Endothelial cell of umbilical vein (primary cell): ENCODE data around the gene ARHGAP15. TPM values are rescaled to one million over a fixed set of nuclear protein-coding genes. Genes with fewer than 3 reads are reported as not detected.

Experiments used
- BruUV-seq: library from RNA; stranded (reverse); fragments of 400-500 nt; replicated peaks from 2 replicates; lab custom pipeline; 2021; lab: Mats Ljungman, UMichigan
- CTCF ChIA-PET: fragments of 300-600, 350-600 bp; sonication (Branson Sonifier 250); formaldehyde crosslinking; loops from one replicate; lab custom pipeline; 2021; ENCODE audit warnings: antibody characterized with exemption, inconsistent platforms; lab: Charles Lee
- POLR2A ChIA-PET: fragments of 300-600, 350-600 bp; sonication (Branson Sonifier 250); formaldehyde crosslinking; loops from one replicate; lab custom pipeline; 2021; ENCODE audit warnings: antibody characterized with exemption, inconsistent platforms; lab: Charles Lee
- DNase-seq: peaks from one replicate; pipeline ENCODE4 v3.0.0-alpha.2; 2011; ENCODE audit warnings: low read depth, low spot score
- FAIRE-seq: peaks from 2 replicates; lab custom pipeline; 2011; peaks lifted over from hg19 to GRCh38; lab: Jason Lieb, UNC
- H2AFZ ChIP-seq: 2 replicates; pipeline ENCODE4 v1.6.0; 2012; ENCODE audit warnings: low read depth, low read length, control low read depth, inconsistent platforms
- H3K27ac ChIP-seq: 2 replicates; pipeline ENCODE4 v1.5.1; 2011; ENCODE audit warnings: low read depth, mild to moderate bottlenecking, control low read depth, low read length, moderate library complexity; ENCODE audit not compliant: insufficient read depth
- H3K27me3 ChIP-seq, 2 experiments: 2 replicates each; pipeline versions ENCODE4 v1.6.0 to v1.6.1; 2011; ENCODE audit warnings: low read length in 2 of 2, mixed read lengths in 1 of 2; ENCODE audit not compliant: control insufficient read depth in 2 of 2, insufficient read depth in 2 of 2
- H3K36me3 ChIP-seq, 2 experiments: 2 replicates in 1 of 2; 3 replicates in 1 of 2; pipeline ENCODE4 v1.5.1; 2011; ENCODE audit warnings: low read length in 2 of 2, mild to moderate bottlenecking in 1 of 2, moderate library complexity in 1 of 2; ENCODE audit not compliant: control insufficient read depth in 2 of 2, insufficient read depth in 2 of 2; ENCODE audit errors: extremely low read depth in 1 of 2
- H3K4me1 ChIP-seq: 3 replicates; pipeline ENCODE4 v1.5.1; 2011; ENCODE audit warnings: mild to moderate bottlenecking, low read length; ENCODE audit not compliant: control insufficient read depth, insufficient read depth; ENCODE audit errors: extremely low read depth
- H3K4me2 ChIP-seq: 2 replicates; pipeline ENCODE4 v1.6.1; 2011; ENCODE audit warnings: low read length, control low read depth, mixed read lengths; ENCODE audit not compliant: insufficient read depth
- H3K4me3 ChIP-seq, 3 experiments: fragments of 200-600 bp in 1 of 3; sonication (generic), shearing (Covaris generic) in 1 of 3; replicated peaks in 1 of 3; 2 replicates each; pipeline ENCODE4 v1.5.1; 2011 to 2016; ENCODE audit warnings: control low read depth in 3 of 3, low read length in 3 of 3, mild to moderate bottlenecking in 2 of 3, inconsistent platforms in 1 of 3, low read depth in 1 of 3, moderate library complexity in 1 of 3; ENCODE audit not compliant: insufficient read depth in 1 of 3
- H3K79me2 ChIP-seq: 2 replicates; pipeline ENCODE4 v1.6.0; 2012; ENCODE audit warnings: low read length, inconsistent platforms; ENCODE audit not compliant: control insufficient read depth, insufficient read depth
- H3K9ac ChIP-seq: replicated peaks from 2 replicates; pipeline ENCODE3; 2011; ENCODE audit warnings: low read length, control low read depth; ENCODE audit not compliant: insufficient read depth; ENCODE audit errors: extremely low read depth
- H3K9me1 ChIP-seq: replicated peaks from 3 replicates; pipeline ENCODE4 v1.6.0; 2011; ENCODE audit warnings: mild to moderate bottlenecking, low read length; ENCODE audit not compliant: control insufficient read depth, insufficient read depth; ENCODE audit errors: extremely low read depth
- H3K9me3 ChIP-seq: replicated peaks from 2 replicates; pipeline ENCODE4 v1.5.1; 2012; ENCODE audit warnings: low read length, inconsistent platforms; ENCODE audit not compliant: control insufficient read depth, insufficient read depth
- H4K20me1 ChIP-seq: replicated peaks from 2 replicates; pipeline ENCODE3; 2011; ENCODE audit warnings: mild to moderate bottlenecking, low read length; ENCODE audit not compliant: control insufficient read depth, insufficient read depth; ENCODE audit errors: extremely low read depth
- CTCF ChIP-seq, 2 donors: IDR thresholded peaks; 1 replicate in 1 of 2; 2 replicates in 1 of 2; pipeline ENCODE4 v1.5.1; 2011; ENCODE audit warnings: low read length in 2 of 2, mild to moderate bottlenecking in 2 of 2, moderate library complexity in 2 of 2, control low read depth in 1 of 2, inconsistent platforms in 1 of 2, low read depth in 1 of 2; ENCODE audit not compliant: insufficient read depth in 1 of 2; ENCODE audit errors: extremely low read depth in 1 of 2
- EZH2 ChIP-seq: IDR thresholded peaks from 2 replicates; pipeline ENCODE4 v1.6.1; 2012; ENCODE audit warnings: borderline replicate concordance, low read depth, mild to moderate bottlenecking, moderate library complexity, low read length, inconsistent platforms; ENCODE audit not compliant: severe bottlenecking
- FOS ChIP-seq: IDR thresholded peaks from 2 replicates; pipeline ENCODE4 v1.6.1; 2011; ENCODE audit warnings: mild to moderate bottlenecking, low read length, moderate library complexity, borderline replicate concordance; ENCODE audit not compliant: insufficient read depth
- GATA2 ChIP-seq: IDR thresholded peaks from 2 replicates; pipeline ENCODE4 v1.7.0; 2011; ENCODE audit warnings: low read depth, mild to moderate bottlenecking, moderate library complexity, mixed read lengths, low read length; ENCODE audit not compliant: insufficient read length, insufficient read depth
- MYC ChIP-seq: IDR thresholded peaks from one replicate; pipeline ENCODE4 v1.6.1; 2011; ENCODE audit warnings: mild to moderate bottlenecking, low read depth, low read length
- POLR2A ChIP-seq: IDR thresholded peaks from 2 replicates; pipeline ENCODE4 v1.6.1; 2012; ENCODE audit warnings: low read depth, mild to moderate bottlenecking, control low read depth, low read length
- POLR2AphosphoS5 ChIP-seq: IDR thresholded peaks from 2 replicates; pipeline ENCODE4 v1.6.1; 2012; ENCODE audit warnings: low read depth, mild to moderate bottlenecking, control low read depth, low read length, moderate library complexity; ENCODE audit not compliant: insufficient read depth
- dilution Hi-C: fragments of 300-500 bp; cut with MboI; formaldehyde crosslinking; loops from one replicate; pipeline ENCODE4 v1.15.0; 2019; ENCODE audit warnings: low sequenced_read_pairs; ENCODE audit not compliant: extremely low pct_ligation_motif_present
- intact Hi-C: fragments of 100-400 bp; cut with micrococcal nuclease; formaldehyde crosslinking; loops from one replicate; pipeline ENCODE4 v1.10.0; 2022
- polyA plus RNA-seq, 4 experiments: library from polyadenylated mRNA; depleted of rRNA in 3 of 4; stranded (reverse) in 3 of 4; unstranded in 1 of 4; fragments of >200 nt; gene quantifications; 2 replicates each; pipeline versions ENCODE4 v1.2.1 to v1.2.3, GENCODE V29; 2011 to 2012; ENCODE audit warnings: missing spikeins in 1 of 4
- total RNA-seq: library from RNA; stranded (reverse); gene quantifications from 2 replicates; pipeline ENCODE4 v1.2.3, GENCODE V29; 2021
- TF ChIP-seq, protein P1 (sequence below): IDR thresholded peaks from 2 replicates; pipeline ENCODE4 v1.6.1; 2011; ENCODE audit not compliant: insufficient read depth, insufficient read length

ARHGAP15 gene
- total and polyA plus RNA-seq, 2 donors (not counting 3 experiments of a cell fraction or from before 2014, with no cell fraction given): not detected

GRCh38 chr2:143209570-143210445 lies 80.6 kb downstream of the ARHGAP15 start:
- Histone ChIP-seq H3K4me1 (no peaks in the 10 kb centered on the region), H3K27ac (no peak overlapping the region), H3K27me3 (no peaks in the 10 kb centered on the region), H3K9me1 (no peaks in the 10 kb centered on the region), H3K36me3 (no peaks in the 10 kb centered on the region), H3K9ac (no peak overlapping the region), H2AFZ (no peak overlapping the region), H3K4me2 (no peak overlapping the region), H3K9me3 (no peaks in the 10 kb centered on the region), H3K4me3 (no peak overlapping the region), H4K20me1 (no peaks in the 10 kb centered on the region), H3K79me2 (no peaks in the 10 kb centered on the region)
- BruUV-seq: no TSS peak
- DNase-seq (no peak), FAIRE-seq (no peak)
- ChIA-PET POLR2A (no interaction called here), CTCF (interaction anchor here (1.2 to 2.9 kb wide), 3 partner anchors 9 to 13 kb away, joined by 4 to 10 read pairs (median 5); no protein-coding TSS in a partner anchor)
- intact Hi-C loops: no loop called here
- no peak for TF ChIP-seq CTCF (IDR thresholded peaks at IDR 0.05; ENCODE audit: extremely low read depth in 1 of 2, insufficient read depth in 1 of 2, low read depth in 1 of 2, low read length in 2 of 2)
- TF ChIP-seq POLR2AphosphoS5: no peak
- TF ChIP-seq, protein P1, sequence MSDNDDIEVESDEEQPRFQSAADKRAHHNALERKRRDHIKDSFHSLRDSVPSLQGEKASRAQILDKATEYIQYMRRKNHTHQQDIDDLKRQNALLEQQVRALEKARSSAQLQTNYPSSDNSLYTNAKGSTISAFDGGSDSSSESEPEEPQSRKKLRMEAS: no peak
- TF ChIP-seq EZH2: no peak
- no peak for TF ChIP-seq FOS
- TF ChIP-seq POLR2A: no peak
- TF ChIP-seq MYC: no peak
- TF ChIP-seq GATA2: no peak
- dilution Hi-C loops: no loop called here
